Neuronal stem cell (in vitro differentiated cells): ENCODE measurements around the gene MT1E.
A peak's percentile ranks its signal among the peaks of the same experiment; 100 is the strongest.
"Not testable (repeated sequence)": the region's sequence is repeated elsewhere in the genome, so short reads cannot be mapped to it uniquely, and the experiment has no call there.

Experiments
- DNase-seq: peaks from one replicate; pipeline ENCODE4 v3.0.0-alpha.2; 2013; ENCODE audit warnings: low spot score
- H2AFZ ChIP-seq: one replicate; pipeline ENCODE4 v1.6.1; 2013; ENCODE audit warnings: mild to moderate bottlenecking, low read length, inconsistent platforms
- H2AK5ac ChIP-seq: 2 replicates; pipeline ENCODE4 v1.6.1; 2013; ENCODE audit warnings: low read depth, mild to moderate bottlenecking, inconsistent platforms, low read length, moderate library complexity, mixed read lengths
- H2BK120ac ChIP-seq: 2 replicates; pipeline ENCODE4 v1.6.1; 2013; ENCODE audit warnings: low read depth, mild to moderate bottlenecking, inconsistent platforms, low read length, moderate library complexity, mixed read lengths
- H2BK12ac ChIP-seq: one replicate; pipeline ENCODE4 v1.6.1; 2013; ENCODE audit warnings: low read length, inconsistent platforms
- H2BK15ac ChIP-seq: 2 replicates; pipeline ENCODE4 v1.6.1; 2013; ENCODE audit warnings: mild to moderate bottlenecking, low read length, inconsistent platforms, mixed read lengths
- H2BK5ac ChIP-seq: one replicate; pipeline ENCODE4 v1.6.1; 2013; ENCODE audit warnings: inconsistent platforms, mild to moderate bottlenecking, low read length, moderate library complexity
- H3K14ac ChIP-seq: one replicate; pipeline ENCODE4 v1.6.1; 2013; ENCODE audit warnings: low read length, inconsistent platforms
- H3K18ac ChIP-seq: 2 replicates; pipeline ENCODE4 v1.6.1; 2013; ENCODE audit warnings: low read length, inconsistent platforms
- H3K23ac ChIP-seq: 2 replicates; pipeline ENCODE4 v1.6.1; 2013; ENCODE audit warnings: low read depth, mild to moderate bottlenecking, mixed read lengths, low read length, inconsistent platforms; ENCODE audit not compliant: poor library complexity
- H3K27ac ChIP-seq: replicated peaks from 3 replicates; pipeline ENCODE4 v1.5.1; 2013; ENCODE audit warnings: low read length, inconsistent platforms
- H3K27me3 ChIP-seq, 3 experiments: 2 replicates each; pipeline ENCODE4 v1.6.1; 2013; ENCODE audit warnings: low read length in 3 of 3, mild to moderate bottlenecking in 2 of 3, inconsistent platforms in 1 of 3, low read depth in 1 of 3, mixed read lengths in 1 of 3, moderate library complexity in 1 of 3; ENCODE audit not compliant: control insufficient read depth in 3 of 3, insufficient read depth in 3 of 3
- H3K36me3 ChIP-seq, 2 donors: replicated peaks in 1 of 2; 2 replicates each; pipeline ENCODE4 v1.6.1; 2013; ENCODE audit warnings: low read length in 2 of 2; ENCODE audit not compliant: control insufficient read depth in 2 of 2, insufficient read depth in 2 of 2
- H3K4ac ChIP-seq: 2 replicates; pipeline ENCODE4 v1.6.1; 2013; ENCODE audit warnings: inconsistent platforms, mild to moderate bottlenecking, low read length, moderate library complexity
- H3K4me1 ChIP-seq, 2 donors: 1 replicate in 1 of 2; 2 replicates in 1 of 2; pipeline ENCODE4 v1.6.1; 2013; ENCODE audit warnings: low read length in 2 of 2, low read depth in 1 of 2; ENCODE audit not compliant: control insufficient read depth in 2 of 2, insufficient read depth in 1 of 2
- H3K4me2 ChIP-seq: one replicate; pipeline ENCODE4 v1.6.1; 2013; ENCODE audit warnings: mild to moderate bottlenecking, low read length, inconsistent platforms; ENCODE audit not compliant: insufficient read depth, poor library complexity, severe bottlenecking
- H3K4me3 ChIP-seq, 2 donors: 2 replicates each; pipeline ENCODE4 v1.5.1; 2013; ENCODE audit warnings: low read length in 2 of 2, mild to moderate bottlenecking in 2 of 2, inconsistent platforms in 1 of 2, moderate library complexity in 1 of 2
- H3K79me1 ChIP-seq: one replicate; pipeline ENCODE4 v1.6.1; 2013; ENCODE audit warnings: low read depth, mild to moderate bottlenecking, inconsistent platforms, low read length, moderate library complexity
- H3K9ac ChIP-seq: one replicate; pipeline ENCODE4 v1.6.1; 2013; ENCODE audit warnings: mild to moderate bottlenecking, low read depth, low read length, inconsistent platforms; ENCODE audit not compliant: poor library complexity
- H3K9me3 ChIP-seq, 2 donors: replicated peaks in 1 of 2; 2 replicates each; pipeline versions ENCODE3 to v1.6.1; 2013; ENCODE audit warnings: low read length in 2 of 2, mild to moderate bottlenecking in 2 of 2, inconsistent platforms in 1 of 2, low read depth in 1 of 2, mixed read lengths in 1 of 2, moderate library complexity in 1 of 2; ENCODE audit not compliant: control insufficient read depth in 2 of 2, insufficient read depth in 1 of 2
- H4K8ac ChIP-seq: one replicate; pipeline ENCODE4 v1.6.1; 2013; ENCODE audit warnings: low read depth, mild to moderate bottlenecking, inconsistent platforms, low read length, moderate library complexity
- H4K91ac ChIP-seq: one replicate; pipeline ENCODE4 v1.6.1; 2013; ENCODE audit warnings: low read length, low read depth, mild to moderate bottlenecking, inconsistent platforms; ENCODE audit not compliant: poor library complexity
- WGBS, 2 donors: extraction: QIAGEN DNeasy Blood & Tissue Kit; methylation state at CpG; one replicate each; pipeline ENCODE4 v1.1.7; 2013; ENCODE audit warnings: missing lambda C conversion rate in 2 of 2, mixed read lengths in 1 of 2; ENCODE audit not compliant: insufficient read length in 2 of 2, insufficient replicate concordance in 1 of 2; ENCODE audit errors: extremely low coverage in 2 of 2; 5-methylcytosine and 5-hydroxymethylcytosine counted together

MT1E gene

DNA sequence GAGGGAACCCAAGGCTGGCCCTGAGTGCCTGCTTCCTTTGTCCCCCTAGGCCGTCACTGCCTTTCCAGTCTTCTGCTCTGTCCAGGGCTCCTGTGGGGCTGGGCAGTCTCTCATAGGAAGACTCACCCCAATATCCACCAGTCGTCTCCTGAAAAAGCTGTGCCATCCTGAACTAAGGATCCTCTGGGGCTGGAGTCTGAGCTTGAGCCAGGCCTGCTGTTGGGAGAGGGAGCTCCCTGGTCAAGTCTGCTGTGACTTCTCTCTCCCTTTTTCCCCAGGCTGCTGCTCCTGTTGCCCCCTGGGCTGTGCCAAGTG lies 45.0 kb downstream of the MT1E start:
- Histone ChIP-seq H2BK15ac (no peak overlapping the region), H3K4me3 (no peak overlapping the region), H2AK5ac (no peak overlapping the region), H3K4me1 (peaks cover 0 to 2% of the 10 kb centered on the region in 2 donors), H3K9me3 (peaks cover 0 to 3% of the 10 kb centered on the region in 2 donors), H3K4me2 (no peak overlapping the region), H3K36me3 (no peaks in the 10 kb centered on the region), H4K8ac (no peak overlapping the region), H3K23ac (peak overlapping the region; percentile 26), H2AFZ (no peak overlapping the region), H3K14ac (no peak overlapping the region), H3K18ac (no peak overlapping the region), H4K91ac (no peak overlapping the region), H3K9ac (no peak overlapping the region), H3K27ac (no peak overlapping the region), H2BK12ac (no peak overlapping the region), H3K79me1 (no peaks in the 10 kb centered on the region), H2BK120ac (no peak overlapping the region), H2BK5ac (no peak overlapping the region), H3K27me3 (peaks cover 44 to 97% (median 95%) of the 10 kb centered on the region in 3 experiments), H3K4ac (no peak overlapping the region)
- WGBS, 2 donors, result no CpG with 5 or more reads among the region's 2 CpGs
- DNase-seq, result no peak

DNA sequence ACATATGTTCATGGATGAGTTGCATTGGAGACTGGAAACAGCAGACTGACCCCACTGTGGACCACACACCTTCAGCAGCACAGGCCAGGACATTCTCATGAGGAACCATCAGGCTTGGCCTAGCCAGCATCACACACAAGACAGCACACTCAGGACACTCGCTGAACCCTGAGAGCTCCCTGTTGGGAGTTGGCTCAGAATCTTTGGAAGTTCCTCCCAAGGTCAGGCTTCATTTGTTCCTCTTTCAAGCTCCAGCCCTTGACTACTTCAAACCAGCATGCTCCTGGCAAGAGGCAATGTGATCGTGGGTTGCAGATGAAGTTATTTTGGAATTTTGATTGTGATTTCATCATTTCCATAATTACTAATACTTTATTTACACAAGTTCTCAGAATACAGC lies 46.1 kb downstream of the MT1E start:
- H3K79me1 ChIP-seq, H2AK5ac ChIP-seq, H3K23ac ChIP-seq, H3K27ac ChIP-seq, H3K4me1 ChIP-seq, H2AFZ ChIP-seq, H2BK15ac ChIP-seq, H4K8ac ChIP-seq, H4K91ac ChIP-seq, H2BK120ac ChIP-seq, H3K18ac ChIP-seq, H3K4me3 ChIP-seq, H3K36me3 ChIP-seq, H3K14ac ChIP-seq, H2BK5ac ChIP-seq, H3K4me2 ChIP-seq, DNase-seq, H2BK12ac ChIP-seq, H3K9ac ChIP-seq, H3K4ac ChIP-seq, H3K9me3 ChIP-seq: not testable (repeated sequence)
- peaks cover 48 to 97% (median 94%) of the 10 kb centered on the region in 3 experiments for H3K27me3 ChIP-seq
- WGBS, 2 donors, result no CpG with 5 or more reads among the region's 2 CpGs

DNA sequence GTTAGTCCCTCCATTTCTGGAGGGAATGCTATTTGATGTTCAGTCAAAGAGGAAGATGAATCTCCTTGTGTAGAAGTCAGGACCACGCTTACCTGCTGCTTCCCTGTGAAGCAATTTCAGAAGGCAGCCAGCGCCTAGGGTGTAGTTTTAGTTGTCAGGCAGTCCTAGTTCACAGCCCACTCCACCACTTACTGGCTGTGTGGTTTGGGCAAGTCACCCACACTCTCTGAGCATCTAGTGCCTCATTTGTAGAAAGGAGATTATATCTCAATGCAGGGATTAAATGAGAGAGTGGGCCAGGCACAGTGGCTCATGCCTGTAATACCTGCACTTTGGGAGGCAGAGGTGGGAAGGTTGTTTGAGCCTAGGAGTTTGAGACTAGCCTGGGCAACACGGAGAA lies 46.6 kb downstream of the MT1E start:
- not testable (repeated sequence) for H2AK5ac ChIP-seq, H3K79me1 ChIP-seq, H3K4me3 ChIP-seq, H2BK12ac ChIP-seq, H4K8ac ChIP-seq, H4K91ac ChIP-seq, H3K27ac ChIP-seq, H3K4me1 ChIP-seq, H3K4ac ChIP-seq, H2AFZ ChIP-seq, DNase-seq, H3K36me3 ChIP-seq, H3K4me2 ChIP-seq, H2BK5ac ChIP-seq, H3K14ac ChIP-seq, H3K9me3 ChIP-seq, H3K18ac ChIP-seq, H2BK15ac ChIP-seq, H2BK120ac ChIP-seq, H3K23ac ChIP-seq, H3K9ac ChIP-seq
- WGBS, 2 donors, result no CpG with 5 or more reads among the region's 3 CpGs
- peaks cover 43 to 97% (median 94%) of the 10 kb centered on the region in 3 experiments for H3K27me3 ChIP-seq

DNA sequence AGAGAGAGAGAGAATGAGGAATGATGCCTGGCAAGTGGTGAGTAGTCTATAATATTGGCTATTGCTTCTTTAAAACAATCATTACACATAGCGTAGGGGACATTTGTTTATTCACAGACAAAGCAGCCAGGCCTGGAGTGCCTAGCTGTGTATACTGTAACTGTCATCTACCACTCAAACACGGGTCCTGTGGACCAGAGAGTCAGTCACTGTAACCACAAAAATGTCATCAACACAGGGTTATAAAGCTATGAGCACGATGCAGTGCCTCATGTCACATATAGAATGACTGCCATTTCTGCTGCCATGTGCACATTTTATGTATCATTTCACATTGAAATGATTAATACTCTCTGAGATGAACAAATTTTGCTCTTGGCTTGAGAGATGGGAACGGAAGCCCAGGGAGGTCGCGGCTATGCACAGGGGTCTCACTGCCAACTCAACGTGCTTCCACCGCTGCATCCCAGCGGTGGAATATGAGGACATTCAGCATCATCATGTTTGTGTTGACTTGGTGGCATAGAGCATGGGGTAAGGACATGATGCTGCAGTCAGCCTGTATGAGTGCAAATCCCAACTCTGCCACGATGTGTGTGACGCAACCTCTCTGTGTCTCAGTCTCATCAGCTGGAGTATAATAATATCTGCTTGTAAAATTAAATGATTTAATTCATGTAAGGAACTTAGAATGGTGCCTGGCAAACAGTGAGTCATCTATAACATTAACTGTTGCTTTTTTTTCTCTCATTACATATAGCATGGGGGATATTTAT lies 47.4 kb downstream of the MT1E start:
- no peak overlapping the region for H2BK120ac ChIP-seq
- no peaks in the 10 kb centered on the region for H3K79me1 ChIP-seq
- no peak overlapping the region for H3K4me2 ChIP-seq
- peaks cover 0 to 6% of the 10 kb centered on the region in 2 donors for H3K4me1 ChIP-seq
- no peak overlapping the region for H2AK5ac ChIP-seq
- no peak overlapping the region for H4K91ac ChIP-seq
- no peak overlapping the region for H4K8ac ChIP-seq
- H2BK12ac ChIP-seq, result no peak overlapping the region
- WGBS, 2 donors, result no CpG with 5 or more reads among the region's 11 CpGs
- no peak overlapping the region for H3K18ac ChIP-seq
- H3K4ac ChIP-seq, result no peak overlapping the region
- H2BK15ac ChIP-seq, result no peak overlapping the region
- no peak overlapping the region for H2AFZ ChIP-seq
- H3K9ac ChIP-seq, result no peak overlapping the region
- peak overlapping the region in 1 of 2 donors; percentile 44 for H3K4me3 ChIP-seq
- H3K23ac ChIP-seq, result peak overlapping the region; percentile 3
- H2BK5ac ChIP-seq, result no peak overlapping the region
- H3K36me3 ChIP-seq, result no peaks in the 10 kb centered on the region
- no peak overlapping the region for H3K14ac ChIP-seq
- peaks cover 35 to 97% (median 91%) of the 10 kb centered on the region in 3 experiments for H3K27me3 ChIP-seq
- DNase-seq, result no peak
- H3K9me3 ChIP-seq, result peaks cover 0 to 3% of the 10 kb centered on the region in 2 donors
- H3K27ac ChIP-seq, result no peak overlapping the region
